Measurements from ENCODE around the gene ATOSA. TPM values are rescaled to one million over a fixed set of nuclear protein-coding genes. Genes with fewer than 3 reads are reported as not detected.

ATOSA gene
- total RNA-seq, 1 donor from 2014 or later = 24.5 TPM

- H3K36me3 ChIP-seq (ENCODE audit: control insufficient read depth in 3 of 3, insufficient read depth in 3 of 3, low read length in 3 of 3) = no peaks in the 10 kb centered on the region
- H3K9me3 ChIP-seq (ENCODE audit: control insufficient read depth in 3 of 3, low read length in 3 of 3) = peaks cover 0 to 2% (median 0%) of the 10 kb centered on the region in 3 donors
- H3K4me3 ChIP-seq (ENCODE audit: low read length in 3 of 3) = no peak overlapping the region
- peaks cover 0 to 8% (median 3%) of the 10 kb centered on the region in 3 donors for H3K4me1 ChIP-seq (ENCODE audit: control insufficient read depth in 3 of 3, insufficient read depth in 3 of 3, low read length in 3 of 3)
- no peak overlapping the region for H3K9ac ChIP-seq (ENCODE audit: low read depth in 1 of 3, low read length in 3 of 3)
- H3K27ac ChIP-seq (ENCODE audit: low read depth, low read length) = no peak overlapping the region
- H3K27me3 ChIP-seq (ENCODE audit: control insufficient read depth in 3 of 3, insufficient read depth in 3 of 3, low read length in 3 of 3) = no peaks in the 10 kb centered on the region
These were observed 4.4 kb upstream of the ATOSA start for GRCh38 chr15:52683580-52683979.

GRCh38 chr15:52682781-52683180, 3.6 kb upstream of the ATOSA start:
- Histone ChIP-seq H3K9me3 (ENCODE audit: control insufficient read depth in 3 of 3, low read length in 3 of 3) (peaks cover 0 to 2% (median 0%) of the 10 kb centered on the region in 3 donors), H3K27me3 (ENCODE audit: control insufficient read depth in 3 of 3, insufficient read depth in 3 of 3, low read length in 3 of 3) (no peaks in the 10 kb centered on the region), H3K36me3 (ENCODE audit: control insufficient read depth in 3 of 3, insufficient read depth in 3 of 3, low read length in 3 of 3) (peaks cover 0 to 2% (median under 1%) of the 10 kb centered on the region in 3 donors), H3K4me1 (ENCODE audit: control insufficient read depth in 3 of 3, insufficient read depth in 3 of 3, low read length in 3 of 3) (peaks cover 0 to 8% (median 7%) of the 10 kb centered on the region in 3 donors), H3K4me3 (ENCODE audit: low read length in 3 of 3) (no peak overlapping the region), H3K9ac (ENCODE audit: low read depth in 1 of 3, low read length in 3 of 3) (no peak overlapping the region), H3K27ac (ENCODE audit: low read depth, low read length) (no peak overlapping the region)

DNA sequence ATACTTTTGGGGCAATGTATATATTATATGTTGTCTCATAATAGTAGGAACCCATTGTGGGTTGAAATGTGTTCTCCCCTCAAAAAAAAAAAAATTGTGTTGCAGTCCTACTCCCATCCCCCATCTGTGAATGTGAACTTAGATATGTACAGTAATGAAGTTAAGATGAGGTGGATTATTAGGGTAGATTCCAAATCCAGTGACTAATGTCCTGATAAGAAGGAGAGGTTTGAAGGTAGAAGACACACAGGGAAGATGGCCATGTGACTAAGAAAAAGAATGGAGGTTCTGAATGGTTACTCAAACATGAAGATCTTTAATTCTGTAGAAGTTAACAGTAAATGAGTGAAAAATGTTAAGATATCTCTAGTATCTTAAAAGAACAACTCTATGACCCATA, 3.0 kb upstream of the ATOSA start:
- Histone ChIP-seq H3K9me3 (ENCODE audit: control insufficient read depth in 3 of 3, low read length in 3 of 3) (peaks cover 0 to 2% (median 0%) of the 10 kb centered on the region in 3 donors), H3K4me3 (ENCODE audit: low read length in 3 of 3) (no peak overlapping the region), H3K9ac (ENCODE audit: low read depth in 1 of 3, low read length in 3 of 3) (no peak overlapping the region), H3K4me1 (ENCODE audit: control insufficient read depth in 3 of 3, insufficient read depth in 3 of 3, low read length in 3 of 3) (peaks cover under 1 to 12% (median 9%) of the 10 kb centered on the region in 3 donors), H3K27me3 (ENCODE audit: control insufficient read depth in 3 of 3, insufficient read depth in 3 of 3, low read length in 3 of 3) (no peaks in the 10 kb centered on the region), H3K36me3 (ENCODE audit: control insufficient read depth in 3 of 3, insufficient read depth in 3 of 3, low read length in 3 of 3) (peaks cover 0 to 7% (median 2%) of the 10 kb centered on the region in 3 donors), H3K27ac (ENCODE audit: low read depth, low read length) (no peak overlapping the region)

DNA sequence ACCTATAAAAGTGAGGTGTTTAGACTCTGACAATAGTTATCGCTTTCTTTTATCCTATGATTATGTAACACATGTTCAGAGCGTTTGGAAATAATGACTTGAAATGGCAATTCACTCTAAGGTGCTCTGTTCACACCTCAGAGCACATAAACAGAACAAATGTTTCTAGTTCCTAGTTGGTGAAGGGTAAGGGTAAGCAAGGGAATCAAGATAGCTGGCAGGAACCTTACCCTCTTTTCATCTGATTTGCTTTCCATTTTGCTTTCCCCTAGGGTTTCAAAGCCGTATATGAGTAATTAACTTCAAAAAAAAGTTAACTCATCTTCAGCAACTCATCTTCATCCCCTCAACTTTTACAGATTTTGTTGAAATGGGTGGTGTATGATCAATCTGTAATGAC, 2.3 kb upstream of the ATOSA start:
- Histone ChIP-seq H3K4me3 (ENCODE audit: low read length in 3 of 3) (no peak overlapping the region), H3K27me3 (ENCODE audit: control insufficient read depth in 3 of 3, insufficient read depth in 3 of 3, low read length in 3 of 3) (no peaks in the 10 kb centered on the region), H3K36me3 (ENCODE audit: control insufficient read depth in 3 of 3, insufficient read depth in 3 of 3, low read length in 3 of 3) (peaks cover 2 to 12% (median 3%) of the 10 kb centered on the region in 3 donors), H3K9me3 (ENCODE audit: control insufficient read depth in 3 of 3, low read length in 3 of 3) (peaks cover 0 to 2% (median 0%) of the 10 kb centered on the region in 3 donors), H3K4me1 (ENCODE audit: control insufficient read depth in 3 of 3, insufficient read depth in 3 of 3, low read length in 3 of 3) (peaks cover 3 to 17% (median 17%) of the 10 kb centered on the region in 3 donors), H3K27ac (ENCODE audit: low read depth, low read length) (peak overlapping the region; percentile 98), H3K9ac (ENCODE audit: low read depth in 1 of 3, low read length in 3 of 3) (no peak overlapping the region)

GRCh38 chr15:52680761-52681160, 1.6 kb upstream of the ATOSA start:
- H3K27ac ChIP-seq (ENCODE audit: low read depth, low read length) = peak overlapping the region; percentile 98
- peaks cover 2 to 13% (median 7%) of the 10 kb centered on the region in 3 donors for H3K36me3 ChIP-seq (ENCODE audit: control insufficient read depth in 3 of 3, insufficient read depth in 3 of 3, low read length in 3 of 3)
- H3K4me1 ChIP-seq (ENCODE audit: control insufficient read depth in 3 of 3, insufficient read depth in 3 of 3, low read length in 3 of 3) = peaks cover 3 to 20% (median 17%) of the 10 kb centered on the region in 3 donors
- H3K4me3 ChIP-seq (ENCODE audit: low read length in 3 of 3) = peak overlapping the region in 1 of 3 donors; percentile 27
- H3K9me3 ChIP-seq (ENCODE audit: control insufficient read depth in 3 of 3, low read length in 3 of 3) = peaks cover 0 to 2% (median 0%) of the 10 kb centered on the region in 3 donors
- peak overlapping the region in 2 of 3 donors; percentile 63 to 73 for H3K9ac ChIP-seq (ENCODE audit: low read depth in 1 of 3, low read length in 3 of 3)
- H3K27me3 ChIP-seq (ENCODE audit: control insufficient read depth in 3 of 3, insufficient read depth in 3 of 3, low read length in 3 of 3) = no peaks in the 10 kb centered on the region

DNA sequence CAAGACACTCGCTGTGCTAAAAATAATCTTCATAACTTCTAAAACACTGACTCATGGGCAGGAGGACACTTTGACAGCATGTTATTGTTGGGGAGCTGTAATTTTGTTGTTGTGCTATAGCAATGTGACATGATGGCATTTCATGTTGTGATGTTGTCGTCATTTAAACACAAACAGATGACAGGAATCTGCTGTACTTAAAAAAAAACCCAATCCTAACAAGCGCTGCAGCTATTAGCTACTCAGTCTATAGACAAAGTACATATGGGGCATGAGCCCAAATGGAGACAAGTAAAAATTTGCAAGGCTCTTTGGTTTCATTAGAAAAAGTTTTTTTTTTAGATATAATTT, 828 bp upstream of the ATOSA start:
- no peaks in the 10 kb centered on the region for H3K27me3 ChIP-seq (ENCODE audit: control insufficient read depth in 3 of 3, insufficient read depth in 3 of 3, low read length in 3 of 3)

DNA sequence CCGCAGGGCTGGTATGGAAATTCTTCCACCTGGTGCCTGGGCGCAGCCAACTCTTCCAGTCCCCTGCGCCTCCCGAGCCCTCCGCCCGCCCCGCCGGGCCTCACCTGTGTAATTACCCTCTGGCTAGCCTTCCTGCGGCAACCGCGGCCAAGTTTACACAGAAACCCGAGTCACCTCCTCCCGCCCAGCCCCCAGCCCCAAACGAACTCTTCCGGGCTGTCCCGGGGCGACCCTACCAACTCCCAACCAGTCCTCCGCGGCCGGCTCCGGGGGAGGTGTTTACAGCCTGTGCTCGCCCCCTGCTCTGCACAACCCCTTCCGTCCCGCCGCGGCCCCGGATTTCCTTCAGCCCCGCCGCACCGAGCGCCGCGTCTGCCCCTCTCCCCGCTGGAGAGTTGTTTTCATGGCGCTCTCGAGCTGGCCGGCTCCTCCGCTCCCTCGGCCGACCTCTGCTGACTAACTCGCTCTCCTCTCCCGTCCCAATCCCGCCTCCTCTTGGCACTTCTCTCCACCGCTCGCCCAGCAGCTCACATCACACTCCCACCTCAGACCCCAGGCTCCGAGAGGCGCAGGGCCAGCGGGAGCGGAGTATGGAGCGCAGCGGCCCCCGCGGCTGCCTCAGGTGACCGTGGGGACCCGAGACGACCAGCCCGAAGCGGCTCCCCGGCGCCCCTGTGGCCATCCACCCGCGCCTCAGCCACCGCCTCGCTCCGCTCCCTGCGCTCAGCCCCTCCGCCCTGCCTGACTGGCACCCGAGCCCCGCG, 538 bp downstream of the ATOSA start:
- H3K27ac ChIP-seq (ENCODE audit: low read depth, low read length) = peak overlapping the region; percentile 98
- no peaks in the 10 kb centered on the region for H3K27me3 ChIP-seq (ENCODE audit: control insufficient read depth in 3 of 3, insufficient read depth in 3 of 3, low read length in 3 of 3)
- H3K36me3 ChIP-seq (ENCODE audit: control insufficient read depth in 3 of 3, insufficient read depth in 3 of 3, low read length in 3 of 3) = peaks cover 8 to 20% (median 13%) of the 10 kb centered on the region in 3 donors
- peak overlapping the region; percentile 78 to 94 (median 90) for H3K9ac ChIP-seq (ENCODE audit: low read depth in 1 of 3, low read length in 3 of 3)
- H3K4me1 ChIP-seq (ENCODE audit: control insufficient read depth in 3 of 3, insufficient read depth in 3 of 3, low read length in 3 of 3) = peaks cover 8 to 25% (median 17%) of the 10 kb centered on the region in 3 donors
- peaks cover 0 to 2% (median 0%) of the 10 kb centered on the region in 3 donors for H3K9me3 ChIP-seq (ENCODE audit: control insufficient read depth in 3 of 3, low read length in 3 of 3)
- H3K4me3 ChIP-seq (ENCODE audit: low read length in 3 of 3) = peak overlapping the region; percentile 82 to 86 (median 85)

More for the DNA sequence above, 828 bp upstream of the ATOSA start:
- H3K36me3 ChIP-seq (ENCODE audit: control insufficient read depth in 3 of 3, insufficient read depth in 3 of 3, low read length in 3 of 3) = peaks cover 3 to 13% (median 10%) of the 10 kb centered on the region in 3 donors
- peak overlapping the region; percentile 63 to 75 (median 73) for H3K9ac ChIP-seq (ENCODE audit: low read depth in 1 of 3, low read length in 3 of 3)
- H3K27ac ChIP-seq (ENCODE audit: low read depth, low read length) = peak overlapping the region; percentile 98
- peak overlapping the region; percentile 64 to 82 (median 65) for H3K4me3 ChIP-seq (ENCODE audit: low read length in 3 of 3)
- peaks cover 3 to 25% (median 17%) of the 10 kb centered on the region in 3 donors for H3K4me1 ChIP-seq (ENCODE audit: control insufficient read depth in 3 of 3, insufficient read depth in 3 of 3, low read length in 3 of 3)
- peaks cover 0 to 2% (median 0%) of the 10 kb centered on the region in 3 donors for H3K9me3 ChIP-seq (ENCODE audit: control insufficient read depth in 3 of 3, low read length in 3 of 3)

GRCh38 chr15:52677593-52678467, 1.4 kb downstream of the ATOSA start:
- H3K4me1 ChIP-seq (ENCODE audit: control insufficient read depth in 3 of 3, insufficient read depth in 3 of 3, low read length in 3 of 3) = peaks cover 9 to 28% (median 17%) of the 10 kb centered on the region in 3 donors
- peak overlapping the region; percentile 98 for H3K27ac ChIP-seq (ENCODE audit: low read depth, low read length)
- peak overlapping the region; percentile 78 to 94 (median 90) for H3K9ac ChIP-seq (ENCODE audit: low read depth in 1 of 3, low read length in 3 of 3)
- peak overlapping the region; percentile 82 to 86 (median 85) for H3K4me3 ChIP-seq (ENCODE audit: low read length in 3 of 3)
- H3K36me3 ChIP-seq (ENCODE audit: control insufficient read depth in 3 of 3, insufficient read depth in 3 of 3, low read length in 3 of 3) = peaks cover 9 to 27% (median 18%) of the 10 kb centered on the region in 3 donors
- peaks cover 0 to 2% (median 0%) of the 10 kb centered on the region in 3 donors for H3K9me3 ChIP-seq (ENCODE audit: control insufficient read depth in 3 of 3, low read length in 3 of 3)
- H3K27me3 ChIP-seq (ENCODE audit: control insufficient read depth in 3 of 3, insufficient read depth in 3 of 3, low read length in 3 of 3) = no peaks in the 10 kb centered on the region

DNA sequence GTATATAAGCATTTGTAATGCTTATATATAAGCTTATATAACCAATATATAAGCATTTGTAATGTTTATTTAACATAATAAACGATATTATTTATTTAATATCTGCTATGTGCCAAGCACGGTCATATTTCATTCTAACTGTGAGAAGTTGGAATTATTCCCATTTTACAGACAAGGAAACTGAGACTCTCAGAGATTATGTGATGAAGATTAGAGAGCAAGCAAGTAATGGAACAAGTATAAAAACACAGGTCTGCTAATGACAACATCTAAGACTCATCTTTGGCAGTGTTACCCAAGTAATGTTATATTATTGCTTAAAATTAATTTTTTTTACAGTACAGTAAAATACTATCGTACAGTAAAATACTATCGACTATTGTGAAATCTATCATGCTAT, 4.4 kb downstream of the ATOSA start:
- H3K36me3 ChIP-seq (ENCODE audit: control insufficient read depth in 3 of 3, insufficient read depth in 3 of 3, low read length in 3 of 3) = peaks cover 13 to 42% (median 38%) of the 10 kb centered on the region in 3 donors
- H3K27ac ChIP-seq (ENCODE audit: low read depth, low read length) = no peak overlapping the region
- peak overlapping the region in 1 of 3 donors; percentile 31 for H3K4me3 ChIP-seq (ENCODE audit: low read length in 3 of 3)
- no peak overlapping the region for H3K9ac ChIP-seq (ENCODE audit: low read depth in 1 of 3, low read length in 3 of 3)
- no peaks in the 10 kb centered on the region for H3K9me3 ChIP-seq (ENCODE audit: control insufficient read depth in 3 of 3, low read length in 3 of 3)
- H3K4me1 ChIP-seq (ENCODE audit: control insufficient read depth in 3 of 3, insufficient read depth in 3 of 3, low read length in 3 of 3) = peaks cover 9 to 27% (median 14%) of the 10 kb centered on the region in 3 donors
- H3K27me3 ChIP-seq (ENCODE audit: control insufficient read depth in 3 of 3, insufficient read depth in 3 of 3, low read length in 3 of 3) = no peaks in the 10 kb centered on the region
